HCT116 (cell line): Measurements from ENCODE around the gene CRISPLD2. TPM values are rescaled to one million over a fixed set of nuclear protein-coding genes. Genes with fewer than 3 reads are reported as not detected.

Experiments used
- ATAC-seq: fragments of 200-7000 bp; cut with Tn5 transposase; 2 replicates; pipeline ENCODE4 v1.9.1; 2020; ENCODE audit warnings: mild to moderate bottlenecking, moderate library complexity
- BruUV-seq: library from RNA; stranded (reverse); fragments of 400-500 nt; replicated peaks from 2 replicates; lab custom pipeline; 2021; lab: Mats Ljungman, UMichigan
- CTCF ChIA-PET: fragments of 300-600 bp; sonication (Branson Sonifier 250); formaldehyde crosslinking; loops from one replicate; lab custom pipeline; 2021; ENCODE audit warnings: antibody characterized with exemption; lab: Charles Lee
- POLR2A ChIA-PET: fragments of 300-600, 350-600 bp; sonication (Branson Sonifier 250); formaldehyde crosslinking; loops from one replicate; lab custom pipeline; 2021; ENCODE audit warnings: antibody characterized with exemption; lab: Charles Lee
- RAD21 ChIA-PET, 2 experiments: fragments of 300-600 bp; sonication (Branson Sonifier 250); formaldehyde crosslinking; loops; one replicate each; lab custom pipeline; 2023; ENCODE audit warnings: low total read pairs in 2 of 2; ENCODE audit not compliant: uncharacterized antibody in 2 of 2, unreplicated experiment in 2 of 2, low non-redundant PET in 1 of 2; lab: Charles Lee
- DNase-seq: peaks from one replicate; pipeline ENCODE4 v3.0.0-alpha.2; 2010; ENCODE audit warnings: low read depth, low spot score
- H2AFZ ChIP-seq: fragments of 200-600 bp; shearing (Covaris generic), sonication (generic); 2 replicates; pipeline ENCODE4 v1.6.1; 2017; ENCODE audit warnings: low read depth, mixed run types, mixed read lengths, antibody characterized with exemption, low read length; ENCODE audit not compliant: poor library complexity, severe bottlenecking
- H3K27ac ChIP-seq: 2 replicates; pipeline ENCODE4 v1.5.1; 2012; ENCODE audit warnings: low read depth, low read length
- H3K27me3 ChIP-seq: fragments of 200-600 bp; sonication (generic); 2 replicates; pipeline ENCODE4 v1.6.1; 2016; ENCODE audit warnings: mixed run types, low read length, mixed read lengths; ENCODE audit not compliant: insufficient read depth
- H3K36me3 ChIP-seq, 2 experiments: fragments of 200-500 bp in 1 of 2; fragments of 200-600 bp in 1 of 2; sonication (Bioruptor generic) in 1 of 2; sonication (generic) in 1 of 2; 2 replicates each; pipeline versions ENCODE4 v1.5.1 to v1.6.1; 2014 to 2016; ENCODE audit warnings: low read length in 2 of 2, inconsistent platforms in 1 of 2, mixed read lengths in 1 of 2, mixed run types in 1 of 2; ENCODE audit not compliant: insufficient read depth in 2 of 2, control insufficient read depth in 1 of 2
- H3K4me1 ChIP-seq, 2 experiments: fragments of 200-600 bp in 1 of 2; sonication (generic) in 1 of 2; 2 replicates each; pipeline versions ENCODE4 v1.5.1 to v1.6.1; 2012 to 2017; ENCODE audit warnings: low read length in 2 of 2, inconsistent platforms in 1 of 2, mild to moderate bottlenecking in 1 of 2, mixed read lengths in 1 of 2, mixed run types in 1 of 2, moderate library complexity in 1 of 2; ENCODE audit not compliant: insufficient read depth in 2 of 2, control insufficient read depth in 1 of 2
- H3K4me2 ChIP-seq: fragments of 200-600 bp; sonication (generic); 2 replicates; pipeline ENCODE4 v1.6.1; 2017; ENCODE audit warnings: mixed run types, low read length, mixed read lengths
- H3K4me3 ChIP-seq, 2 experiments: fragments of 200-600 bp in 1 of 2; sonication (generic) in 1 of 2; replicated peaks in 1 of 2; 2 replicates each; pipeline ENCODE4 v1.5.1; 2011 to 2016; ENCODE audit warnings: low read length in 2 of 2, control low read depth in 1 of 2, low read depth in 1 of 2, mild to moderate bottlenecking in 1 of 2, mixed read lengths in 1 of 2, mixed run types in 1 of 2
- H3K79me2 ChIP-seq: fragments of 200-600 bp; sonication (generic); 2 replicates; pipeline ENCODE4 v1.6.1; 2017; ENCODE audit warnings: mild to moderate bottlenecking, mixed run types, low read length, moderate library complexity, mixed read lengths; ENCODE audit not compliant: insufficient read depth
- H3K9ac ChIP-seq: fragments of 200-600 bp; sonication (generic); 2 replicates; pipeline ENCODE4 v1.6.1; 2016; ENCODE audit warnings: low read length, mixed read lengths
- H3K9me2 ChIP-seq: fragments of 200-600 bp; sonication (generic), shearing (Covaris generic); 2 replicates; pipeline ENCODE4 v1.6.1; 2017; ENCODE audit warnings: mixed run types, mild to moderate bottlenecking, moderate library complexity; ENCODE audit not compliant: insufficient read depth
- H3K9me3 ChIP-seq, 2 experiments: fragments of 200-500 bp in 1 of 2; fragments of 200-600 bp in 1 of 2; sonication (Bioruptor generic) in 1 of 2; sonication (generic) in 1 of 2; 2 replicates each; pipeline ENCODE4 v1.6.1; 2014 to 2017; ENCODE audit warnings: low read length in 2 of 2, mixed read lengths in 2 of 2, inconsistent platforms in 1 of 2, low read depth in 1 of 2, mild to moderate bottlenecking in 1 of 2, mixed run types in 1 of 2, moderate library complexity in 1 of 2; ENCODE audit not compliant: control insufficient read depth in 1 of 2, insufficient read depth in 1 of 2
- H4K20me1 ChIP-seq: fragments of 200-600 bp; sonication (generic), shearing (Covaris generic); 2 replicates; pipeline ENCODE4 v1.6.1; 2017; ENCODE audit warnings: mixed run types, mild to moderate bottlenecking, moderate library complexity; ENCODE audit not compliant: insufficient read depth
- CBX3 ChIP-seq: IDR thresholded peaks from 2 replicates; pipeline ENCODE4 v1.6.1; 2012; ENCODE audit warnings: low read depth
- CEBPB ChIP-seq: IDR thresholded peaks from 2 replicates; pipeline ENCODE4 v1.6.1; 2012; ENCODE audit warnings: low read depth
- ELF1 ChIP-seq: IDR thresholded peaks from 2 replicates; pipeline ENCODE4 v1.6.1; 2012; ENCODE audit warnings: low read depth, borderline replicate concordance
- POLR2A ChIP-seq: IDR thresholded peaks from 2 replicates; pipeline ENCODE4 v1.7.0; 2011; ENCODE audit warnings: borderline replicate concordance; ENCODE audit not compliant: insufficient read depth, insufficient read length; ENCODE audit errors: extremely low read depth
- RAD21 ChIP-seq: IDR thresholded peaks from 2 replicates; pipeline ENCODE4 v1.6.1; 2012; ENCODE audit warnings: low read depth, mild to moderate bottlenecking
- TCF7L2 ChIP-seq: IDR thresholded peaks from 2 replicates; pipeline ENCODE4 v1.7.0; 2011; ENCODE audit warnings: borderline replicate concordance, inconsistent platforms; ENCODE audit not compliant: insufficient read depth, insufficient read length; ENCODE audit errors: extremely low read depth
- YY1 ChIP-seq: IDR thresholded peaks from 2 replicates; pipeline ENCODE4 v1.6.1; 2011; ENCODE audit warnings: low read length, low read depth, moderate library complexity, mild to moderate bottlenecking; ENCODE audit not compliant: insufficient replicate concordance; ENCODE audit errors: extremely low read depth
- intact Hi-C: fragments of 100-400 bp; cut with micrococcal nuclease; formaldehyde crosslinking; loops from 2 replicates; pipeline ENCODE4 v1.10.0; 2022
- total RNA-seq: library from RNA; stranded (reverse); gene quantifications from one replicate; pipeline ENCODE4 v1.2.1, GENCODE V29; 2021; ENCODE audit not compliant: unreplicated experiment
- TF ChIP-seq, protein P1 (sequence below): IDR thresholded peaks from 2 replicates; pipeline ENCODE4 v1.6.1; 2012

Gene CRISPLD2
- total RNA-seq, 1 experiment from 2014 or later = 4.6 TPM

DNA sequence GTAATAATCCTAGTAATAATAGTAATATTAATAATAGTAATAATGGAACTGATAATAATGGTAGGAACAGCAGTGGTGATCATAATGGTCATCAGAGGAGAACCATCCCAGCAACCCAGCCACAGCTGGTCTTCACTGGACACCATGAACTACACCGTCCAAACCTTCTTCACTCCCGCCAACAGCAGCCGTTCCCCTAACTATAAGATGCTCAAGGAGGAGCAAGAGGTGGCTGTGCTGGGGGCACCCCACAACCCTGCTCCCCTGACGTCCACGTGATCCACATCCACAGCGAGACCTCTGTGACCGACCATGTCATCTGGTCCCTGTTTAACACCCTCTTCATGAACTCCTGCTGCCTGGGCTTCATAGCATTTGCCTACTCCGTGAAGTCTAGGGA lies 100.5 kb downstream of the CRISPLD2 start:
- DNase-seq (no peak), ATAC-seq (no peak)
- RAD21 ChIA-PET = no interaction called here
- Histone ChIP-seq H3K4me3 (no peak overlapping the region), H3K9ac (no peak overlapping the region), H3K36me3 (no peaks in the 10 kb centered on the region), H3K4me2 (no peak overlapping the region), H3K27ac (no peak overlapping the region), H3K9me2 (no peaks in the 10 kb centered on the region), H4K20me1 (no peaks in the 10 kb centered on the region), H3K79me2 (no peaks in the 10 kb centered on the region), H3K27me3 (peaks cover 38% of the 10 kb centered on the region), H2AFZ (no peak overlapping the region), H3K9me3 (no peaks in the 10 kb centered on the region), H3K4me1 (peaks cover 0 to 4% of the 10 kb centered on the region in 2 experiments; a peak in 1 of 4 replicates)
- intact Hi-C loops = no loop called here
- TF ChIP-seq CEBPB (no peak), ELF1 (no peak), TCF7L2 (no peak), RAD21 (no peak)
- POLR2A ChIA-PET = no interaction called here
- CTCF ChIA-PET = no interaction called here
- BruUV-seq = no TSS peak

DNA sequence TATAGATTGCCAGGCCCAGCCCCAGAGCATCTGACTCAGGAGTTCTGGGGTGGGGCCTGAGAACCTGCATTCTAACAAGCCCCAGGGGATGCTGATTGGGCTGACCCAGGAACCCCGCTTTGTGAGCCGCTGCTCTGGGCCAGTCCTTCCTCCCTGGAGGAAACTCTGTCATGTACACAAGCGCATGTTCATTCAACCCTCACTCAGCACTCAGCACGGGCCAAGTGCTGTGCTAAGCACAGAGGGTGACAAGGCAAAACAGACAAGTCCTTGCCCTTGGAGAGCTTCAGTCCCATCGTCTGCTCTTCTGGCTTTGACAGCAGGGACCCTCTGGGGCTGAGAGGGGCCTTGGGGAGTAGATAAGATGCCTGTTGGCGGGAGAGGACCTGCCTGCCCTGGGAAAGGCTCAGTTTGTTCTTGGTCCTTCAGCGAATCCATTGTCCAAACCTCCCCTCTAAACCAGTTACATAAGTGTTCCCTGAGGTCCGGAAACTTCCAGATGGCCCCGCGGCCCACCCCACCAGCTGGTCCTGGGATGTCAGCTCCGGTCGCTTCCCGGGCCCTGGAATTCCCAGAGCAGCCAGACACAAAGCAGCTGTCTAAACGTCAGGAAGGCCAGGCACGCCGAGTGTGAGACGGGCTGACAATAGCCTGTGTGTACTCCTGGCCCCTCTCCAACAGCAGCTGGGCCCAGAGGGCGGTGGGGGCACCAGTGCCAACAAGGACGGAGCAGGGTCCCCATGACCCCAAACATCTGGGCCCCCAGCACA lies 102.8 kb downstream of the CRISPLD2 start:
- no peaks in the 10 kb centered on the region for H3K9me3 ChIP-seq
- no peak for TF ChIP-seq CBX3
- TF ChIP-seq POLR2A = no peak
- TF ChIP-seq YY1 = no peak
- TF ChIP-seq ELF1 = no peak
- TF ChIP-seq, protein P1, sequence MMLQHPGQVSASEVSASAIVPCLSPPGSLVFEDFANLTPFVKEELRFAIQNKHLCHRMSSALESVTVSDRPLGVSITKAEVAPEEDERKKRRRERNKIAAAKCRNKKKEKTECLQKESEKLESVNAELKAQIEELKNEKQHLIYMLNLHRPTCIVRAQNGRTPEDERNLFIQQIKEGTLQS = no peak
- H3K9ac ChIP-seq = no peak overlapping the region
- ChIA-PET CTCF (no interaction called here), POLR2A (no interaction called here), RAD21 (no interaction called here)
- ATAC-seq (no peak), DNase-seq (no peak)
- H2AFZ ChIP-seq = no peak overlapping the region
- H3K4me2 ChIP-seq = no peak overlapping the region
- BruUV-seq = no TSS peak
- peaks cover 0 to 4% of the 10 kb centered on the region in 2 experiments; a peak in 1 of 4 replicates for H3K4me1 ChIP-seq
- intact Hi-C loops = no loop called here
- H3K27ac ChIP-seq = no peak overlapping the region
- H3K9me2 ChIP-seq = no peaks in the 10 kb centered on the region
- H3K36me3 ChIP-seq = no peaks in the 10 kb centered on the region
- no peak overlapping the region for H3K4me3 ChIP-seq
- H4K20me1 ChIP-seq = no peaks in the 10 kb centered on the region
- H3K79me2 ChIP-seq = no peaks in the 10 kb centered on the region
- H3K27me3 ChIP-seq = peaks cover 18% of the 10 kb centered on the region
